ENCODE results near the gene NRXN3.

GRCh38 chr14:79783041-79783440, 1612.9 kb downstream of the NRXN3 start:
- no peak for TF ChIP-seq CTCF (IDR thresholded peaks at IDR 0.05)
- no peak for TF ChIP-seq POLR2A (IDR thresholded peaks at IDR 0.05)
